Stomach (tissue), 9 donors: ENCODE results near the gene HERC4. TPM values are rescaled to one million over a fixed set of nuclear protein-coding genes. Genes with fewer than 3 reads are reported as not detected.

Experiments
- DNase-seq, 2 donors: peaks; one replicate each; pipeline versions ENCODE4 v3.0.0 to v3.0.0-alpha.2; 2013 to 2019
- H3K27ac ChIP-seq, 5 donors: fragments of 200-600 bp in 4 of 5; sonication (generic) in 4 of 5; one replicate each; pipeline ENCODE4 v1.5.1; 2013 to 2019; ENCODE audit warnings: mild to moderate bottlenecking in 1 of 5, moderate library complexity in 1 of 5
- H3K27me3 ChIP-seq, 3 donors: fragments of 200-600 bp; sonication (generic); one replicate each; pipeline ENCODE4 v1.5.1; 2017 to 2019; ENCODE audit warnings: mixed run types in 1 of 3
- H3K36me3 ChIP-seq, 4 donors: fragments of 200-600 bp; sonication (generic); 1 replicate in 3 of 4; 2 replicates in 1 of 4; pipeline ENCODE4 v1.5.1; 2016 to 2019
- H3K4me1 ChIP-seq, 4 donors: fragments of 200-600 bp; sonication (generic); one replicate each; pipeline ENCODE4 v1.5.1; 2016 to 2019
- H3K4me3 ChIP-seq, 4 donors: fragments of 200-600 bp; sonication (generic) in 3 of 4; one replicate each; pipeline ENCODE4 v1.5.1; 2016 to 2019; ENCODE audit warnings: mild to moderate bottlenecking in 1 of 4
- H3K9me3 ChIP-seq, 4 donors: fragments of 200-600 bp; sonication (generic); one replicate each; pipeline ENCODE4 v1.5.1; 2016 to 2019
- EP300 ChIP-seq: sonication (generic); formaldehyde crosslinking; IDR thresholded peaks from one replicate; pipeline ENCODE4 v1.6.1; 2017; ENCODE audit warnings: antibody characterized with exemption
- POLR2A ChIP-seq, 4 donors: fragments of 450-650 bp; IDR thresholded peaks; one replicate each; pipeline ENCODE4 v1.6.1; 2016; ENCODE audit warnings: antibody characterized with exemption in 4 of 4, control low read depth in 2 of 4, mild to moderate bottlenecking in 1 of 4, moderate library complexity in 1 of 4
- POLR2AphosphoS5 ChIP-seq, 3 donors: sonication (generic); formaldehyde crosslinking; IDR thresholded peaks; one replicate each; pipeline ENCODE4 v1.6.1; 2016; ENCODE audit warnings: antibody characterized with exemption in 3 of 3
- WGBS, 5 donors: extraction: QIAGEN DNeasy Blood & Tissue Kit in 3 of 5; methylation state at CpG; one replicate each; pipeline versions ENCODE4 v1.1.5 to v1.1.7; 2013 to 2018; 5-methylcytosine and 5-hydroxymethylcytosine counted together
- intact Hi-C: fragments of 100-400 bp; cut with DNase I; formaldehyde crosslinking; loops from one replicate; pipeline ENCODE4 v1.15.1; 2023; ENCODE audit warnings: low total_unique reads
- polyA plus RNA-seq, 3 donors: library from polyadenylated mRNA; stranded (reverse); fragments of 200-250 nt; gene quantifications; one replicate each; pipeline ENCODE4 v1.2.3, GENCODE V29; 2013
- total RNA-seq, 5 donors: library from RNA; depleted of rRNA; stranded (reverse); fragments of >200 nt; gene quantifications; one replicate each; pipeline versions ENCODE4 v1.1.0 to v1.2.3, GENCODE V29; 2014 to 2016
- TF ChIP-seq, protein P1 (sequence below), 7 experiments: fragments of 450-650 bp in 4 of 7; fragments of 200-600 bp in 3 of 7; sonication (generic) in 3 of 7; IDR thresholded peaks; one replicate each; pipeline ENCODE4 v1.5.1; 2016 to 2019; ENCODE audit warnings: antibody characterized with exemption in 7 of 7, control low read depth in 2 of 7, mild to moderate bottlenecking in 1 of 7
- donor health status: healthy with polysubstance abuse.
- donor health status: Bipolar disorder and iron deficiency.
- donor health status: healthy.

The HERC4 gene
- total and polyA plus RNA-seq, 8 donors: 5.8 to 116 (median 14.4) TPM

DNA sequence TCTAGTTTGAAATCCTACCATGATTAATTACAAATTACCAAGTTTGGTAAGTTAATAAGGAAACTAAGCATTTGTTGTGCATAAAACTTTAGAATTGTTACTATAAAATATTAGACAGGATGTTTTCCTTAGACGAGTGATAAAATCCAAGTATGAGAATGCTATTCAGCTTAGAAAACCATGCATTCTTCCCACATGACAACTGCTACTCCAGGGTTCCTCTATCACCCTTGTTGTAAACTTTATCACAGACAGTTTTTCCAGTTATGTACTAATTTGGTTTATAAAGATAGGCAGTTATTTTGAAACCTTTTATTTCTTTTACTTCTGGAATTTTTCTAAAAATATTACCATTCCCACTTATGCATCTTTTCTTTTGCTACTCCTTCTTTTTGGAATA, 138.7 kb downstream of the HERC4 start:
- DNase-seq: no peak
- no peaks in the 10 kb centered on the region for H3K4me1 ChIP-seq
- TF ChIP-seq POLR2A (IDR thresholded peaks at IDR 0.05) (no peak), EP300 (no peak), POLR2AphosphoS5 (IDR thresholded peaks at IDR 0.05) (no peak)
- TF ChIP-seq, protein P1, sequence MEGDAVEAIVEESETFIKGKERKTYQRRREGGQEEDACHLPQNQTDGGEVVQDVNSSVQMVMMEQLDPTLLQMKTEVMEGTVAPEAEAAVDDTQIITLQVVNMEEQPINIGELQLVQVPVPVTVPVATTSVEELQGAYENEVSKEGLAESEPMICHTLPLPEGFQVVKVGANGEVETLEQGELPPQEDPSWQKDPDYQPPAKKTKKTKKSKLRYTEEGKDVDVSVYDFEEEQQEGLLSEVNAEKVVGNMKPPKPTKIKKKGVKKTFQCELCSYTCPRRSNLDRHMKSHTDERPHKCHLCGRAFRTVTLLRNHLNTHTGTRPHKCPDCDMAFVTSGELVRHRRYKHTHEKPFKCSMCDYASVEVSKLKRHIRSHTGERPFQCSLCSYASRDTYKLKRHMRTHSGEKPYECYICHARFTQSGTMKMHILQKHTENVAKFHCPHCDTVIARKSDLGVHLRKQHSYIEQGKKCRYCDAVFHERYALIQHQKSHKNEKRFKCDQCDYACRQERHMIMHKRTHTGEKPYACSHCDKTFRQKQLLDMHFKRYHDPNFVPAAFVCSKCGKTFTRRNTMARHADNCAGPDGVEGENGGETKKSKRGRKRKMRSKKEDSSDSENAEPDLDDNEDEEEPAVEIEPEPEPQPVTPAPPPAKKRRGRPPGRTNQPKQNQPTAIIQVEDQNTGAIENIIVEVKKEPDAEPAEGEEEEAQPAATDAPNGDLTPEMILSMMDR (IDR thresholded peaks at IDR 0.05): no peak
- H3K4me3 ChIP-seq: no peak overlapping the region
- no peaks in the 10 kb centered on the region for H3K9me3 ChIP-seq
- 79 to 93% (median 86%) methylated on average over 1 of the region's 1 CpG for WGBS, 5 donors
- intact Hi-C loops: no loop called here
- H3K27ac ChIP-seq: no peak overlapping the region
- no peaks in the 10 kb centered on the region for H3K27me3 ChIP-seq
- peaks cover 25 to 91% (median 79%) of the 10 kb centered on the region in 4 donors for H3K36me3 ChIP-seq

DNA sequence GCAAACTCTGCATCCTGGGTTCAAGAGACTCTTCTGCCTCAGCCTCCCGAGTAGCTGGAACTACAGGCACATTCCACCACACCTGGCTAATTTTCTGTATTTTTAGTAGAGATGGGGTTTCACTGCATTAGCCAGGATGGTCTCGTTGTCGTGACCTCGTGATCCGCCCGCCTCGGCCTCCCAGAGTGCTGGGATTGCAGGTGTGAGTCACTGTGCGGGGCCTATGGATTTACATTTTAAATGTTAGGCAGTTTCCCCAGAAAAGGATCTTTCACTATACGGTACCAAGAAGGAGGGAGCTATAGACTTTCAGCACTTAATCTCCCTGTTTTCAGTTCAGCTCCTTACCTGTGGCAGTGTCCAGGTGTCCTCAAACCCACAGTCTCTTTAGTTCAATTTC, 139.9 kb downstream of the HERC4 start:
- no peak for DNase-seq
- Histone ChIP-seq H3K36me3 (peaks cover 26 to 95% (median 86%) of the 10 kb centered on the region in 4 donors), H3K9me3 (no peaks in the 10 kb centered on the region), H3K27ac (no peak overlapping the region), H3K4me1 (no peaks in the 10 kb centered on the region), H3K4me3 (no peak overlapping the region), H3K27me3 (no peaks in the 10 kb centered on the region)
- WGBS, 5 donors: 94 to 97% (median 96%) methylated on average over 8 to 9 of the region's 9 CpGs
- intact Hi-C loops: no loop called here
- TF ChIP-seq, protein P1 (IDR thresholded peaks at IDR 0.05): no peak
- TF ChIP-seq POLR2A (IDR thresholded peaks at IDR 0.05) (no peak), EP300 (no peak), POLR2AphosphoS5 (IDR thresholded peaks at IDR 0.05) (no peak)

DNA sequence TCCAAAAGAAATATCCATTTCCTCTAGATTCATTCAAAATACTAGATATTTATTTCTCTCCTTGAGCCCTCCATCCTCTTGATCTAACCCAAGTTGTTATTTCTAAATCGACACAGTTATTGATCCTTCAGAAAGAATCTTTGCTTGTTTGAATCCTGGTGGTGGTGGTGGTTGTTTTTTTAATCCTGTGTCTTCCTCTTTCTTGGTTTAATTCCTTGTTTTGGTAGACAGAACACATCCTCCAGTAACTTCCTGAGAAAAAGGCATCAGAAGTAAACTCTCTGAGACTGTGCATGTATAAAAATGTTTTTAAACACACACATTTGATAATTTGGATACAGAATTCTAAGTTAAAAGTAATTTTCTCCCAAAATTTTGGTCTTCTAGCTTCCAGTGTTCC, 140.7 kb downstream of the HERC4 start:
- Histone ChIP-seq H3K27me3 (no peaks in the 10 kb centered on the region), H3K9me3 (no peaks in the 10 kb centered on the region), H3K36me3 (peaks cover 26 to 96% (median 86%) of the 10 kb centered on the region in 4 donors), H3K4me3 (no peak overlapping the region), H3K4me1 (no peaks in the 10 kb centered on the region), H3K27ac (no peak overlapping the region)
- 87 to 97% (median 89%) methylated on average over 1 of the region's 1 CpG for WGBS, 5 donors
- intact Hi-C loops: no loop called here
- DNase-seq: no peak
- no peak for TF ChIP-seq POLR2AphosphoS5 (IDR thresholded peaks at IDR 0.05)
- TF ChIP-seq POLR2A (IDR thresholded peaks at IDR 0.05): no peak
- TF ChIP-seq, protein P1 (IDR thresholded peaks at IDR 0.05): no peak
- no peak for TF ChIP-seq EP300

DNA sequence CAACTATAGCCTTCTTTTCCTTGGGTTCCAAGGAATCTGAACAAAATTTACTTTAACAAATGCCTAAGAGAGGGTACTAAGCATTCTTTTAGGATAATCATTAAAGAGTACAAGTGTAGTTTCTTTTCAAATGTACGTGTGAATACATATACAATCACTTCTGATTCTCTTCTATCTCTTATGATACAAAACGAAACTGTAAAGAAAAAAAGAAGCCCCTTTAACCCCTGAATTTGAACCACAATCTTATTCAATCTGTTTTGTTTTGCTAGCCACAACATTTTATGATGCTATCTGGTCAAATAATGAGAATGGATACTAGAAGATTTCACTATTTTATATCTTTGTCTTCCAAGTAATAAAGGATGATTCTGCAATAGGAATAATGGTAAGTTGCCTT, 141.9 kb downstream of the HERC4 start:
- Histone ChIP-seq H3K36me3 (peaks cover 29 to 94% (median 83%) of the 10 kb centered on the region in 4 donors), H3K4me1 (no peaks in the 10 kb centered on the region), H3K27ac (no peak overlapping the region), H3K4me3 (no peak overlapping the region), H3K27me3 (no peaks in the 10 kb centered on the region), H3K9me3 (no peaks in the 10 kb centered on the region)
- intact Hi-C loops: no loop called here
- 79 to 89% (median 86%) methylated on average over 2 of the region's 2 CpGs for WGBS, 5 donors
- TF ChIP-seq POLR2A (IDR thresholded peaks at IDR 0.05) (no peak), EP300 (no peak), POLR2AphosphoS5 (IDR thresholded peaks at IDR 0.05) (no peak)
- TF ChIP-seq, protein P1 (IDR thresholded peaks at IDR 0.05): no peak
- no peak for DNase-seq
